GM13977 (cell line): ENCODE results near the gene RELN.

Experiments
- DNase-seq: peaks from one replicate; pipeline ENCODE4 v3.0.0; 2012; ENCODE audit warnings: low spot score
- CTCF ChIP-seq: IDR thresholded peaks from 2 replicates; pipeline ENCODE4 v1.5.1; 2012; ENCODE audit warnings: mild to moderate bottlenecking, control low read depth; ENCODE audit not compliant: insufficient read depth; ENCODE audit errors: extremely low read depth, missing control alignments
- in situ Hi-C: fragments of 300-500 bp; cut with MboI; formaldehyde crosslinking; loops from one replicate; pipeline ENCODE4 v1.12.0; 2022; ENCODE audit warnings: low sequenced_read_pairs, low pct_unique_long_range_greater_than_20kb, mixed read lengths, inconsistent platforms; ENCODE audit not compliant: unreplicated experiment

Gene RELN

GRCh38 chr7:104029765-104030164 lies 40.3 kb upstream of the RELN start:
- no peak for TF ChIP-seq CTCF
- no peak for DNase-seq
- in situ Hi-C loops: no loop called here

GRCh38 chr7:104024632-104025031 lies 35.2 kb upstream of the RELN start:
- in situ Hi-C loops: no loop called here
- TF ChIP-seq CTCF: no peak
- no peak for DNase-seq

GRCh38 chr7:104023100-104023499 lies 33.6 kb upstream of the RELN start:
- TF ChIP-seq CTCF: no peak
- DNase-seq: no peak
- in situ Hi-C loops: no loop called here

GRCh38 chr7:104018425-104018824 lies 29.0 kb upstream of the RELN start:
- DNase-seq: no peak
- in situ Hi-C loops: no loop called here
- no peak for TF ChIP-seq CTCF

GRCh38 chr7:104017001-104017400 lies 27.5 kb upstream of the RELN start:
- no peak for TF ChIP-seq CTCF
- in situ Hi-C loops: no loop called here
- no peak for DNase-seq

- in situ Hi-C loops: no loop called here
These were observed 23.4 kb upstream of the RELN start for GRCh38 chr7:104012835-104013234.

More at GRCh38 chr7:104012835-104013234, 23.4 kb upstream of the RELN start:
- no peak for DNase-seq
- no peak for TF ChIP-seq CTCF
